Prostate gland (tissue), 2 donors: ENCODE measurements around the gene ITGA7. TPM values are rescaled to one million over a fixed set of nuclear protein-coding genes. Genes with fewer than 3 reads are reported as not detected.

Source experiments
- DNase-seq: peaks from one replicate; pipeline ENCODE4 v3.0.0-alpha.2; 2019; ENCODE audit warnings: low spot score
- H3K27ac ChIP-seq, 2 donors: fragments of 200-600 bp; sonication (generic); 2 replicates each; pipeline ENCODE4 v1.5.1; 2017 to 2019
- H3K27me3 ChIP-seq: fragments of 200-600 bp; sonication (generic); replicated peaks from 2 replicates; pipeline ENCODE4 v1.5.1; 2019; ENCODE audit not compliant: insufficient read depth
- H3K36me3 ChIP-seq, 2 donors: fragments of 200-600 bp; sonication (generic); 1 replicate in 1 of 2; 2 replicates in 1 of 2; pipeline versions ENCODE4 v1.5.1 to v1.8.1; 2017 to 2019
- H3K4me1 ChIP-seq: fragments of 200-600 bp; sonication (generic); replicated peaks from 2 replicates; pipeline ENCODE4 v1.5.1; 2019
- H3K4me3 ChIP-seq, 2 donors: fragments of 200-600 bp; sonication (generic); 2 replicates each; pipeline ENCODE4 v1.5.1; 2017 to 2019
- H3K9me3 ChIP-seq: fragments of 200-600 bp; sonication (generic); 2 replicates; pipeline ENCODE4 v1.5.1; 2017
- CTCF ChIP-seq, 4 experiments: fragments of 200-600 bp in 2 of 4; fragments of 450-650 bp in 2 of 4; sonication (generic) in 2 of 4; IDR thresholded peaks; 1 replicate in 3 of 4; 2 replicates in 1 of 4; pipeline ENCODE4 v1.5.1; 2016 to 2019; ENCODE audit warnings: antibody characterized with exemption in 4 of 4, mild to moderate bottlenecking in 2 of 4, moderate library complexity in 2 of 4
- POLR2A ChIP-seq: fragments of 450-650 bp; IDR thresholded peaks from one replicate; pipeline ENCODE4 v1.6.1; 2016; ENCODE audit warnings: antibody characterized with exemption, mild to moderate bottlenecking
- POLR2AphosphoS5 ChIP-seq: sonication (generic); formaldehyde crosslinking; IDR thresholded peaks from one replicate; pipeline ENCODE4 v1.6.1; 2017; ENCODE audit warnings: antibody characterized with exemption
- WGBS: methylation state at CpG from one replicate; pipeline ENCODE4 v1.1.5; 2018; 5-methylcytosine and 5-hydroxymethylcytosine counted together
- intact Hi-C: fragments of 100-400 bp; cut with DNase I; formaldehyde crosslinking; loops from one replicate; pipeline ENCODE4 v1.14.2; 2022
- total RNA-seq, 2 donors: library from RNA; depleted of rRNA; stranded (reverse); fragments of >200 nt; gene quantifications; one replicate each; pipeline ENCODE4 v1.1.0, GENCODE V29; 2016

The ITGA7 gene
- total RNA-seq, 2 donors from 2014 or later, result 17.4 to 37.0 TPM

DNA sequence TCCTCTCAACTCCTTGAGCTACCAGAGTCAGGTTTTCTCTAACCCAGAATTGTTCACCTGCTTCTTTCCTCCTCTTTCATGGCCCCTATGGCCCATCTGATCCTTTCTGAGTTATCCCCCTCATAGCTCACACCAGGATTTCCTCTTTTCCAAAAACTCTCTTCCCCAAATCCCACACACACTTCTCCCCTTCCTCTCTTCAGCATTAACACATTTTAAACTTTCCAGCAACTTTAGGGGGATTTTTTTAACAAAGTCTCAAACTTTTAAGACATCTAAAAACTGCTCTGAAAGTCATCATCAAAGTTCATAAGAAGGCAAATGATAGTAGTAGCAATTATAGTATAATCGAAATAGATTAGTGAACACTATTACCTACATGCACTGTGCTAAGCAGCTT, 63.1 kb downstream of the ITGA7 start:
- H3K36me3 ChIP-seq, result no peaks in the 10 kb centered on the region
- no peaks in the 10 kb centered on the region for H3K9me3 ChIP-seq
- no peak overlapping the region for H3K27ac ChIP-seq
- WGBS, result 96% methylated on average over 1 of the region's 1 CpG
- DNase-seq, result no peak
- H3K27me3 ChIP-seq, result no peaks in the 10 kb centered on the region
- H3K4me1 ChIP-seq, result no peaks in the 10 kb centered on the region
- no peak overlapping the region for H3K4me3 ChIP-seq
- TF ChIP-seq CTCF (IDR thresholded peaks at IDR 0.05) (no peak), POLR2AphosphoS5 (no peak), POLR2A (no peak)
- intact Hi-C loops, result no loop called here

DNA sequence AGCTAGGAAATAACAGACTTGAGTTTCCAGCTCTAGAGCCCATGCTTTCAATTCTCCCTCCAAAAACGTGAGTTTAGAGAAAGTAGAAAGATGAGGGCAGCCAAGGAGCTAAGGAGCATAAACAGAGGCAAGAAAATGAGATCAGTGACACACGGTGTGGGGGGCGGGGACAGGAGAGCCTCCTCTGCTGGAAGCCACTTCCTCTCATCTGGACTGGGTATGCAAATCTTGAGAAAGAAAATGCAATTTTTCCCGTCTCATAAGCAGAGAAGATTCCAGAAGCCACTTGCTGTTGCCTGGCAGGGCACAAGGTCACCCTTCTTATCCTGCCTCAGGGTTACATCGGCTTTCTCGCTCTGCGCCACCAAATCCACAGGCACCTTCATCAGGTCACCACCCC, 65.0 kb downstream of the ITGA7 start:
- TF ChIP-seq POLR2A (no peak), POLR2AphosphoS5 (no peak), CTCF (IDR thresholded peaks at IDR 0.05) (no peak)
- WGBS, result 69% methylated on average over 7 of the region's 7 CpGs
- no peaks in the 10 kb centered on the region for H3K36me3 ChIP-seq

DNA sequence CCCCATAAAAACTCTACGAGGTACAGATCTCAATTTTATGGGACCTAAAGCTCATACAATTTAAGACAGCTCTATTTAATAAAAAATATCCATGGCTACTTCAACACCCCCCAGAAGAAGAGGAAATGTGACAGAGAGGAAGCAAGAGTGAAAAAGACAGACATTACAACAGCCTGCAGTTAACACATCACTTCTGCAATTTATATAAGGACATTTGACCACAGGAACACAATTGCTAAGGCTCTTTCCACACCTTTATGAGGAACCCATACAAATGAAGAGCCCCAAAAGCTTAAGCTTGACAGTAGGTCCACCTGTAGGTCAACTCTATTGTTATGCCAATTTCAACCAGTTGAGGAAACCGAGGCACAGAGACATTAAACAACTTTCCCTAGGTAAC, 65.4 kb downstream of the ITGA7 start:
- Histone ChIP-seq H3K9me3 (no peaks in the 10 kb centered on the region), H3K27me3 (no peaks in the 10 kb centered on the region), H3K36me3 (no peaks in the 10 kb centered on the region), H3K4me3 (no peak overlapping the region), H3K27ac (no peak overlapping the region), H3K4me1 (no peaks in the 10 kb centered on the region)
- WGBS, result 38% methylated on average over 2 of the region's 2 CpGs
- no peak for DNase-seq
- TF ChIP-seq POLR2A (no peak), POLR2AphosphoS5 (no peak), CTCF (IDR thresholded peaks at IDR 0.05) (no peak)
- intact Hi-C loops, result no loop called here

More for the DNA sequence above, 65.0 kb downstream of the ITGA7 start:
- no peaks in the 10 kb centered on the region for H3K27me3 ChIP-seq
- H3K4me3 ChIP-seq, result no peak overlapping the region
- no peaks in the 10 kb centered on the region for H3K9me3 ChIP-seq
- no peak overlapping the region for H3K27ac ChIP-seq
- DNase-seq, result no peak
- intact Hi-C loops, result no loop called here
- H3K4me1 ChIP-seq, result no peaks in the 10 kb centered on the region

- Histone ChIP-seq H3K27ac (no peak overlapping the region), H3K4me3 (no peak overlapping the region), H3K9me3 (no peaks in the 10 kb centered on the region), H3K27me3 (no peaks in the 10 kb centered on the region), H3K4me1 (no peaks in the 10 kb centered on the region), H3K36me3 (no peaks in the 10 kb centered on the region)
- no peak for DNase-seq
- WGBS, result 57% methylated on average over 7 of the region's 7 CpGs
- TF ChIP-seq CTCF (IDR thresholded peaks at IDR 0.05) (no peak), POLR2A (no peak), POLR2AphosphoS5 (no peak)
- intact Hi-C loops, result no loop called here
These were observed 66.1 kb downstream of the ITGA7 start for GRCh38 chr12:55641595-55641994.

- H3K27ac ChIP-seq, result no peak overlapping the region
- TF ChIP-seq POLR2AphosphoS5 (no peak), POLR2A (no peak), CTCF (IDR thresholded peaks at IDR 0.05) (no peak)
- no peaks in the 10 kb centered on the region for H3K9me3 ChIP-seq
- H3K4me1 ChIP-seq, result no peaks in the 10 kb centered on the region
- no peaks in the 10 kb centered on the region for H3K27me3 ChIP-seq
- intact Hi-C loops, result no loop called here
- no peak overlapping the region for H3K4me3 ChIP-seq
- H3K36me3 ChIP-seq, result no peaks in the 10 kb centered on the region
- DNase-seq, result no peak
- WGBS, result 93% methylated on average over 15 of the region's 15 CpGs
These were observed 70.2 kb downstream of the ITGA7 start for GRCh38 chr12:55637467-55637866.
